BJ (cell line): ENCODE results near the gene TMPRSS11D. TPM values are rescaled to one million over a fixed set of nuclear protein-coding genes. Genes with fewer than 3 reads are reported as not detected.

Source experiments
- CTCF ChIA-PET: fragments of 350-600 bp; formaldehyde crosslinking; extraction: SDS; loops from one replicate; lab custom pipeline; 2021; ENCODE audit warnings: antibody characterized with exemption, inconsistent platforms; lab: Yijun Ruan, JAX
- POLR2A ChIA-PET: fragments of 300-600 bp; sonication (Branson Sonifier 250); formaldehyde crosslinking; extraction: SDS; loops from one replicate; lab custom pipeline; 2021; ENCODE audit warnings: antibody characterized with exemption; lab: Charles Lee
- DNase-seq: peaks from one replicate; pipeline ENCODE4 v3.0.0-alpha.2; 2011; ENCODE audit warnings: low read depth
- H3K27me3 ChIP-seq: 2 replicates; pipeline ENCODE4 v1.6.0; 2011; ENCODE audit warnings: low read length; ENCODE audit not compliant: control insufficient read depth, insufficient read depth
- H3K36me3 ChIP-seq: 2 replicates; pipeline ENCODE4 v1.5.1; 2011; ENCODE audit warnings: low read length; ENCODE audit not compliant: control insufficient read depth, insufficient read depth
- H3K4me3 ChIP-seq: 2 replicates; pipeline ENCODE4 v1.5.1; 2011; ENCODE audit warnings: low read depth, mild to moderate bottlenecking, control low read depth, low read length
- CTCF ChIP-seq: IDR thresholded peaks from 2 replicates; pipeline ENCODE4 v1.5.1; 2011; ENCODE audit warnings: low read depth, mild to moderate bottlenecking, control low read depth, inconsistent platforms, low read length, moderate library complexity; ENCODE audit not compliant: insufficient read depth
- polyA plus RNA-seq: library from polyadenylated mRNA; depleted of rRNA; stranded (reverse); fragments of >200 nt; gene quantifications from 2 replicates; pipeline ENCODE4 v1.2.3, GENCODE V29; 2011

The TMPRSS11D gene
- polyA plus RNA-seq, 1 experiment: not detected

GRCh38 chr4:67884701-67885100, 899 bp upstream of the TMPRSS11D start:
- H3K27me3 ChIP-seq: no peaks in the 10 kb centered on the region
- no peak for DNase-seq
- CTCF ChIA-PET: no interaction called here
- no peaks in the 10 kb centered on the region for H3K36me3 ChIP-seq
- no peak overlapping the region for H3K4me3 ChIP-seq
- no peak for TF ChIP-seq CTCF
- POLR2A ChIA-PET: no interaction called here

- H3K4me3 ChIP-seq: no peak overlapping the region
- ChIA-PET POLR2A (no interaction called here), CTCF (interaction anchor here (0.6 kb wide), 1 partner anchor 17 kb away, joined by 3 read pairs; no protein-coding TSS in a partner anchor)
- no peaks in the 10 kb centered on the region for H3K36me3 ChIP-seq
- H3K27me3 ChIP-seq: no peaks in the 10 kb centered on the region
- DNase-seq: no peak
- no peak for TF ChIP-seq CTCF
Observed at GRCh38 chr4:67883458-67883857, 344 bp downstream of the TMPRSS11D start.

- CTCF ChIA-PET: no interaction called here
- no peak for DNase-seq
- TF ChIP-seq CTCF: no peak
Observed at GRCh38 chr4:67880866-67881610, 2.8 kb downstream of the TMPRSS11D start.

GRCh38 chr4:67879486-67879885, 4.3 kb downstream of the TMPRSS11D start:
- ChIA-PET POLR2A (no interaction called here), CTCF (interaction anchor here (0.6 kb wide), 1 partner anchor 20 kb away, joined by 3 read pairs; no protein-coding TSS in a partner anchor)
- Histone ChIP-seq H3K4me3 (no peak overlapping the region), H3K36me3 (no peaks in the 10 kb centered on the region), H3K27me3 (no peaks in the 10 kb centered on the region)
- DNase-seq: no peak
- no peak for TF ChIP-seq CTCF

More at GRCh38 chr4:67880866-67881610, 2.8 kb downstream of the TMPRSS11D start:
- Histone ChIP-seq H3K27me3 (no peaks in the 10 kb centered on the region), H3K4me3 (no peak overlapping the region), H3K36me3 (no peaks in the 10 kb centered on the region)
- POLR2A ChIA-PET: no interaction called here

GRCh38 chr4:67877086-67877485, 6.7 kb downstream of the TMPRSS11D start:
- Histone ChIP-seq H3K4me3 (no peak overlapping the region), H3K36me3 (no peaks in the 10 kb centered on the region), H3K27me3 (no peaks in the 10 kb centered on the region)
- CTCF ChIA-PET: interaction anchor here (1.7 kb wide), 1 partner anchor 299 kb away, joined by 4 read pairs; no protein-coding TSS in a partner anchor
- no peak for DNase-seq
- no peak for TF ChIP-seq CTCF
- POLR2A ChIA-PET: no interaction called here
